AG09309 (cell line): ENCODE results near the gene TRPT1.
A peak's percentile ranks its signal among the peaks of the same experiment; 100 is the strongest.

Experiments
- DNase-seq: peaks from one replicate; pipeline ENCODE4 v3.0.0-alpha.2; 2010; ENCODE audit warnings: low read depth
- H3K4me3 ChIP-seq: 2 replicates; pipeline ENCODE4 v1.5.1; 2011; ENCODE audit warnings: mild to moderate bottlenecking, low read depth, low read length, moderate library complexity; ENCODE audit not compliant: control insufficient read depth
- CTCF ChIP-seq: IDR thresholded peaks from 2 replicates; pipeline ENCODE4 v1.5.1; 2011; ENCODE audit warnings: mild to moderate bottlenecking, low read depth, low read length, inconsistent platforms; ENCODE audit not compliant: insufficient read depth, control insufficient read depth; ENCODE audit errors: missing control alignments

The TRPT1 gene

GRCh38 chr11:64229090-64229743 lies 3.2 kb upstream of the TRPT1 start:
- no peak for DNase-seq
- TF ChIP-seq CTCF = no peak
- no peak overlapping the region for H3K4me3 ChIP-seq

DNA sequence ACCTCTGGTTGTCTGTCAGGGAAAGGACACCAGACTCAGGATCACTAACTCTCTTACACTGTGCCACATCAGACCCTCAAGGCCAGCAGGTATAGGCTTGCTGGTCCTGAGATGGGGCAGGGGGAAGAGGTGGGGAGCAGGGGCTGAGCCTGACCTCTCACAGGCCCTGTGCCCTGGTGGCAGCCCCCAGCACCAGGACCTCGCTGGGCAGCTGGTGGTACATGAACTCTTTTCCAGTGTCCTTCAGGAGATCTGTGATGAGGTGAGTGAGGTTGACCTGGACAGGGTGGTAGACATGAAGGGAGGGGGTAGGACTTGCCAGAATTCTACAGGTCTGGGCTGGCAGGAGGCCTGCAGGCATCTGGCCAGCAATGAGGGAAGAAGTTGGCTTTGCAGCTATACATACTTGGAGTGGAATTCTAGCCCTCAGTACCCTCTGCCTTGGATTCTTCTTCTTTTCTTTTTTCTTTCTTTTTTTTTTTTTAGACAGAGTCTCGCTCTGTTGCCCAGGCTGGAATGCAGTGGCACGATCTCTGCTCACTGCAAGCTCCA lies 1.5 kb upstream of the TRPT1 start:
- TF ChIP-seq CTCF = no peak
- no peak for DNase-seq
- peak overlapping the region; percentile 87 for H3K4me3 ChIP-seq

DNA sequence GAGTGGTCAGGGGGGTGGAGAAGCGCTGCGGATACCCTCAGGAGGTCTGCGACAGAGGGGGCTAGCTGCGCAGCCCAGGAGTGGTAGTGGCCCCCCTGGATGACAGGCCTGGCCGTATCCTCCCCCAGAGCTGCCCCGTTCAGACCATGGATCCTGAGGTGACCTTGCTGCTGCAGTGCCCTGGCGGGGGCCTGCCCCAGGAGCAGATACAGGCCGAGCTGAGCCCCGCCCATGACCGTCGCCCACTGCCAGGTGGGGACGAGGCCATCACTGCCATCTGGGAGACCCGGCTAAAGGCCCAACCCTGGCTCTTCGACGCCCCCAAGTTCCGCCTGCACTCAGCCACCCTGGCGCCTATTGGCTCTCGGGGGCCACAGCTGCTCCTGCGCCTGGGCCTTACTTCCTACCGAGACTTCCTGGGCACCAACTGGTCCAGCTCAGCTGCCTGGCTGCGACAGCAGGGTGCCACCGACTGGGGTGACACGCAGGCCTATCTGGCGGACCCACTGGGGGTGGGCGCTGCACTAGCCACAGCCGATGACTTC lies 593 bp upstream of the TRPT1 start:
- TF ChIP-seq CTCF = no peak
- H3K4me3 ChIP-seq = peak overlapping the region; percentile 87
- no peak for DNase-seq

- TF ChIP-seq CTCF = no peak
- no peak for DNase-seq
Measured at GRCh38 chr11:64224891-64225607, 937 bp downstream of the TRPT1 start.

GRCh38 chr11:64224151-64224890 lies 1.7 kb downstream of the TRPT1 start:
- H3K4me3 ChIP-seq = no peak overlapping the region
- no peak for DNase-seq
- no peak for TF ChIP-seq CTCF

More at GRCh38 chr11:64224891-64225607, 937 bp downstream of the TRPT1 start:
- peak overlapping the region; percentile 87 for H3K4me3 ChIP-seq

DNA sequence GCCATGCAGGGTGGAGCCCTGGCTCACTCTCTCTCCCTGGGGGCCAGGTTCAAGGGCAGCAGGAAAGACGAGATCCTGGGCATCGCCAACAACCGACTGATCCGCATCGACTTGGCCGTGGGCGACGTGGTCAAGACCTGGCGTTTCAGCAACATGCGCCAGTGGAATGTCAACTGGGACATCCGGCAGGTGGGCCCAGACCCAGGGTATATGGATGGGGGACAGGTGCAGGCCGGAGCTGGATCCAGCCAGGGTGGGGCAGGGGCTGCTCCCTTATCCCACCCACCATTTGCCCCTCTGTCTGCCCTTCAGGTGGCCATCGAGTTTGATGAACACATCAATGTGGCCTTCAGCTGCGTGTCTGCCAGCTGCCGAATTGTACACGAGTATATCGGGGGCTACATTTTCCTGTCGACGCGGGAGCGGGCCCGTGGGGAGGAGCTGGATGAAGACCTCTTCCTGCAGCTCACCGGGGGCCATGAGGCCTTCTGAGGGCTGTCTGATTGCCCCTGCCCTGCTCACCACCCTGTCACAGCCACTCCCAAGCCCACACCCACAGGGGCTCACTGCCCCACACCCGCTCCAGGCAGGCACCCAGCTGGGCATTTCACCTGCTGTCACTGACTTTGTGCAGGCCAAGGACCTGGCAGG lies 2.9 kb downstream of the TRPT1 start:
- no peak for TF ChIP-seq CTCF
- no peak overlapping the region for H3K4me3 ChIP-seq
- DNase-seq = no peak
